Brain microvascular endothelial cell (primary cell): ENCODE results near the gene ZNF718.
A peak's percentile ranks its signal among the peaks of the same experiment; 100 is the strongest.
"Not testable (repeated sequence)": the region's sequence is repeated elsewhere in the genome, so short reads cannot be mapped to it uniquely, and the experiment has no call there.

Source experiments
- DNase-seq: peaks from one replicate; pipeline ENCODE4 v3.0.0-alpha.2; 2020
- H3K27ac ChIP-seq: fragments of 250-450 bp; sonication (Bioruptor Pico); 2 replicates; pipeline ENCODE4 v1.5.1; 2020; ENCODE audit warnings: mild to moderate bottlenecking, moderate library complexity
- H3K27me3 ChIP-seq: fragments of 250-450 bp; sonication (Bioruptor Pico); replicated peaks from 2 replicates; pipeline ENCODE4 v1.5.1; 2020; ENCODE audit warnings: mild to moderate bottlenecking
- H3K36me3 ChIP-seq: fragments of 250-450 bp; sonication (Bioruptor Pico); replicated peaks from 2 replicates; pipeline ENCODE4 v1.5.1; 2020; ENCODE audit warnings: mild to moderate bottlenecking
- H3K4me3 ChIP-seq: 2 replicates; pipeline ENCODE4 v1.5.1; 2011; ENCODE audit warnings: low read depth, mild to moderate bottlenecking, control low read depth, low read length, moderate library complexity
- CTCF ChIP-seq: IDR thresholded peaks from 2 replicates; pipeline ENCODE4 v1.5.1; 2011; ENCODE audit warnings: low read depth, mild to moderate bottlenecking, moderate library complexity, low read length, control low read depth, inconsistent platforms; ENCODE audit errors: missing control alignments
- in situ Hi-C: cut with HindIII; loops from 2 replicates; pipeline ENCODE4 v1.10.0; 2017; ENCODE audit warnings: low sequenced_read_pairs, low pct_ligation_motif_present

ZNF718 gene

GRCh38 chr4:116499-116898 is 7.8 kb upstream of the ZNF718 start:
- no peak for TF ChIP-seq CTCF
- Histone ChIP-seq H3K27me3 (no peaks in the 10 kb centered on the region), H3K36me3 (no peaks in the 10 kb centered on the region), H3K4me3 (no peak overlapping the region), H3K27ac (no peak overlapping the region)
- in situ Hi-C loops: no loop called here
- no peak for DNase-seq

- Histone ChIP-seq H3K4me3 (no peak overlapping the region), H3K36me3 (no peaks in the 10 kb centered on the region), H3K27ac (no peak overlapping the region), H3K27me3 (no peaks in the 10 kb centered on the region)
- no peak for TF ChIP-seq CTCF
- no peak for DNase-seq
- in situ Hi-C loops: no loop called here
Measured at GRCh38 chr4:120616-121015, 3.7 kb upstream of the ZNF718 start.

GRCh38 chr4:121408-122084 is 2.8 kb upstream of the ZNF718 start:
- no peak overlapping the region for H3K4me3 ChIP-seq
- DNase-seq: no peak
- in situ Hi-C loops: no loop called here
- TF ChIP-seq CTCF: no peak
- H3K27me3 ChIP-seq: no peaks in the 10 kb centered on the region
- no peak overlapping the region for H3K27ac ChIP-seq
- no peaks in the 10 kb centered on the region for H3K36me3 ChIP-seq

DNA sequence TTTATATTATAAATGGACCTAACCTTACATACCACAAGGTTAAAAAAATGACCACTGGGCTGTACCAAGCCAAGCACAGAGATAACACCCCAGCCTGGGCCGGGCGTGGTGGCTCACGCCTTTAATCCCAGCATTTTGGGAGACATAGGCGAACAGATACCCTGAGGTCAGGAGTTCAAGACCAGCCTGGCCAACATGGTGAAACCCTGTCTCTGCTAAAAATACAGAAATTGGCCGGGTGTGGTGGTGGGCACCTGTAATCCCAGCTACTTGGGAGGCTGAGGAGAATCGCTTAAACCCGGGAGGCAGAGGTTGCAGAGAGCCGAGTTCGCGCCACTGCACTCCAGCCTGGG is 403 bp upstream of the ZNF718 start:
- not testable (repeated sequence) for H3K27ac ChIP-seq

DNA sequence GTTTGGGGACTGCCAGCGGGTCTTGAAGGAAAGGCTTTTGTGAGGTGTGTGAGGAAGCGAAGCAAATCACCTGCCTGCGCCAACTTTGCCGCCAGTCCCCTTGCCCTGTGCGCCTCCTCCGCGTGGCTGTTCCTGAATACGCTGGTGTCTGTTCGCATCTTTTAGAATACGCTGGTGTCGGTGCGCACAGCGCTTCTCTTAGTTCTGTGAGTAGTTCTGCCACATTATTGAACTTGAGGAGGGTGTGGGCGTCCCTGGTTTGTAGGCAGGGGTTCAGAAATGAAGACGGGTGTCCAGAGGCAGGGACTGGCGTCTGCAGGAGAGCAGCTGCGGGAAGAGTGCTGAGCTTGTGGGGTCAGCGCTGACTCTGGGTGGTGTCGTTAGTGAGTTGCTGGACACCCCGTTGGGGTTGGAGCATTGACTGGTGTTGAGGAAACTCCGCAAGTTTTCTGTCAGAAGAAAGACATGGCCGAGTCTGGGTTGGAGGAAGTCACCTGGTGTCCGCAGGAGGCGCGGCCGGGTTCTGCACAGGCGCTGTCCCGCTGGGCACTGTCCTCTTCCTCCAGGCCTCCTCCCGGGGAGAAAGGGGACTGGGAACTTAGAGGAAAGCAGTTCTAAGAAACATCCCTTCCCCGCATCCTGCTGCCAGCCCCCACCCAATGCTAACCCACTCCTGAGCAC is 930 bp downstream of the ZNF718 start:
- H3K27ac ChIP-seq: no peak overlapping the region
- H3K36me3 ChIP-seq: no peaks in the 10 kb centered on the region
- TF ChIP-seq CTCF: no peak
- H3K4me3 ChIP-seq: peak overlapping the region; percentile 87
- in situ Hi-C loops: no loop called here
- peak; percentile 39 for DNase-seq
- no peaks in the 10 kb centered on the region for H3K27me3 ChIP-seq

More for the DNA sequence above, 403 bp upstream of the ZNF718 start:
- peak overlapping the region; percentile 87 for H3K4me3 ChIP-seq
- in situ Hi-C loops, H3K27me3 ChIP-seq, DNase-seq, H3K36me3 ChIP-seq: not testable (repeated sequence)

GRCh38 chr4:125833-126232 is 1.5 kb downstream of the ZNF718 start:
- H3K27ac ChIP-seq: no peak overlapping the region
- no peak for DNase-seq
- H3K27me3 ChIP-seq: no peaks in the 10 kb centered on the region
- TF ChIP-seq CTCF: no peak
- H3K36me3 ChIP-seq: no peaks in the 10 kb centered on the region
- peak overlapping the region; percentile 87 for H3K4me3 ChIP-seq
- in situ Hi-C loops: no loop called here
